NB4 (cell line): ENCODE results near the gene PTPN5.
A peak's percentile ranks its signal among the peaks of the same experiment; 100 is the strongest.

Source experiments
- DNase-seq: peaks from one replicate; pipeline ENCODE4 v3.0.0; 2010; ENCODE audit warnings: low read depth
- H3K4me3 ChIP-seq: one replicate; pipeline ENCODE4 v1.5.1; 2011; ENCODE audit warnings: mild to moderate bottlenecking, low read depth, low read length, moderate library complexity
- MYC ChIP-seq: IDR thresholded peaks from 2 replicates; pipeline ENCODE4 v1.6.1; 2011; ENCODE audit warnings: low read depth, low read length
- POLR2A ChIP-seq: IDR thresholded peaks from 2 replicates; pipeline ENCODE4 v1.6.1; 2011; ENCODE audit warnings: mild to moderate bottlenecking; ENCODE audit not compliant: insufficient read length; ENCODE audit errors: extremely low read depth
- TF ChIP-seq, protein P1 (sequence below): IDR thresholded peaks from 2 replicates; pipeline ENCODE4 v1.6.1; 2011; ENCODE audit warnings: low read depth, low read length
- TF ChIP-seq, protein P2 (sequence below): IDR thresholded peaks from one replicate; pipeline ENCODE4 v1.5.1; 2012; ENCODE audit warnings: low read depth, low read length

PTPN5 gene

DNA sequence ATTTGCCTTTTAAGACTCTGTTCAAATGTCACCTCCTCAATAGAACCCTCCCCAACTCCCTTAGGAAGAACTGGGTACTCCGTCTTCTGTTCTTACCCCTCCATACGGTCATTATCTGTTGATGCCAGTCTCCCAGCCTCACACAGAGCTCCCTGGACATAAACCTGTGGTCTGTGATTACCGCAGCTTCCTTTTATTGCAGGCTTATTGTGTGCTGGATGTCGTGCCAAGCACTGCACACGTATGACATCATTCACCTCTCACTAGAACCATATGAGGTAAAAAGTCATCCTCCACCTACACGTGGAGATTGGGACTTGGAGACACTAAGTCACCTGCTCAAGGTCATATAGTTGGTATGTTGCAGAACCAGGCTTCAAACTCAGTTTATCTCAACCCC lies 15.3 kb downstream of the PTPN5 start:
- DNase-seq = peak; percentile 47
- TF ChIP-seq POLR2A (no peak), MYC (no peak)
- TF ChIP-seq, protein P1, sequence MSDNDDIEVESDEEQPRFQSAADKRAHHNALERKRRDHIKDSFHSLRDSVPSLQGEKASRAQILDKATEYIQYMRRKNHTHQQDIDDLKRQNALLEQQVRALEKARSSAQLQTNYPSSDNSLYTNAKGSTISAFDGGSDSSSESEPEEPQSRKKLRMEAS = no peak
- TF ChIP-seq, protein P2, sequence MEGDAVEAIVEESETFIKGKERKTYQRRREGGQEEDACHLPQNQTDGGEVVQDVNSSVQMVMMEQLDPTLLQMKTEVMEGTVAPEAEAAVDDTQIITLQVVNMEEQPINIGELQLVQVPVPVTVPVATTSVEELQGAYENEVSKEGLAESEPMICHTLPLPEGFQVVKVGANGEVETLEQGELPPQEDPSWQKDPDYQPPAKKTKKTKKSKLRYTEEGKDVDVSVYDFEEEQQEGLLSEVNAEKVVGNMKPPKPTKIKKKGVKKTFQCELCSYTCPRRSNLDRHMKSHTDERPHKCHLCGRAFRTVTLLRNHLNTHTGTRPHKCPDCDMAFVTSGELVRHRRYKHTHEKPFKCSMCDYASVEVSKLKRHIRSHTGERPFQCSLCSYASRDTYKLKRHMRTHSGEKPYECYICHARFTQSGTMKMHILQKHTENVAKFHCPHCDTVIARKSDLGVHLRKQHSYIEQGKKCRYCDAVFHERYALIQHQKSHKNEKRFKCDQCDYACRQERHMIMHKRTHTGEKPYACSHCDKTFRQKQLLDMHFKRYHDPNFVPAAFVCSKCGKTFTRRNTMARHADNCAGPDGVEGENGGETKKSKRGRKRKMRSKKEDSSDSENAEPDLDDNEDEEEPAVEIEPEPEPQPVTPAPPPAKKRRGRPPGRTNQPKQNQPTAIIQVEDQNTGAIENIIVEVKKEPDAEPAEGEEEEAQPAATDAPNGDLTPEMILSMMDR = no peak
- H3K4me3 ChIP-seq = no peak overlapping the region

DNA sequence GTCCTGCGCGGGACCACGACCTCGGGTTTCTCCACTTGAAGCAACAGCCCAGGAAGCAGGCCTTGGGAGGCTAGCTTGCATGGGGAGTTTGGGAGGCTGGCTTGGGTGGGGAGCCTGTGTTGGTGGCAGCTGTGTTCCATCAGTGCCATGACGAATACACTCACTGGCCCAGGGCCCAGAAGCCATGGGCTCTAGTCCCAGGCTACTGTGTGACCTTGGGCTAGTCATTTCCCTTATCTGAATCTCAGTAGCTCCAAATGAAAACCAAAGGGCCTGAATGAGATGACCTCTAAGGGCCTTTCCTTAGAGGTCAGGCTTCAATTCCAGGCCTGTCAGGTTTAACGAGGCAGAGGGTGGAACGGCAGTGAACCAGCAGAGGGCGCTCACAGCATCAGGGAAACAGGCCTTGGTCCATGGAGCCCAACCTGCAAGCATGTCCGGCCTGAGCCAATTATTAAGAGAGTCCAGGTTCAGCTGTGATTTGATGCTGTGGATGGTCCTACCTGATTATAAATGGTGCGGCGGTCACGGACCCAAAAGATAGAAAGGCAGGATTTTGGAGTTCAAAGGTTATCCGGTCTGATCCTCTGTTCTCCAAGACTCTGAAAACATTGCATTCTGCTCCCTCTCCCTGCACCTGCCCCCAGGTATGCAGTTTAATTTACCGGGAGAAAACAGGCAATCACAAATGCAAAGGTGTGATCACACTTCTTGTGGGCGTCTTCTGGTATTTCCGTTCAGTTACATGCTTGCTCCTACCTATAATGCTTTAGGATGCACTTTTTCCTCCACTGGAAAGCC lies 15.9 kb downstream of the PTPN5 start:
- DNase-seq = peak; percentile 66
- TF ChIP-seq, protein P2 = peak; percentile 85
- TF ChIP-seq POLR2A = no peak

DNA sequence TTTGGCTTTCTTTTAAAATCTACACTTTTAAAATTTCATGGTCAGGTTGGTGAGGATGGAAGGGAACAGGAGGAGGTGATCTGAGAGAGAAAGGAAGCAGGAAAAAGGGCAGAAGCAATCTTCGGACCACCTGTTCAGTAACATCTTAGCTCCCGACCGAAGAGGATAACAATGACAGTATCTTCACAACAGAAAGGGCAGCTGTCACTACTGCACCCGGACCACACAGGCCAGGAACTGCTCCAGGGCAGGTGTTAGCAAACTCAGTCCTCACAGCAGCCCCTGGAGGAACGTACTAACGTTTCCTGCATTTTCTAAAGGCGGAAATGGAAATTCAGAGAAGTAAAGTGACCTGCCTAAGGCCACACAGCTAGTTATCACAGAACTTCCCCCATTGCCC lies 16.8 kb downstream of the PTPN5 start:
- DNase-seq = no peak
- TF ChIP-seq, protein P1 = no peak
- TF ChIP-seq POLR2A = no peak
- TF ChIP-seq, protein P2 = no peak
- no peak for TF ChIP-seq MYC

More for the DNA sequence above, 15.9 kb downstream of the PTPN5 start:
- H3K4me3 ChIP-seq = no peak overlapping the region

DNA sequence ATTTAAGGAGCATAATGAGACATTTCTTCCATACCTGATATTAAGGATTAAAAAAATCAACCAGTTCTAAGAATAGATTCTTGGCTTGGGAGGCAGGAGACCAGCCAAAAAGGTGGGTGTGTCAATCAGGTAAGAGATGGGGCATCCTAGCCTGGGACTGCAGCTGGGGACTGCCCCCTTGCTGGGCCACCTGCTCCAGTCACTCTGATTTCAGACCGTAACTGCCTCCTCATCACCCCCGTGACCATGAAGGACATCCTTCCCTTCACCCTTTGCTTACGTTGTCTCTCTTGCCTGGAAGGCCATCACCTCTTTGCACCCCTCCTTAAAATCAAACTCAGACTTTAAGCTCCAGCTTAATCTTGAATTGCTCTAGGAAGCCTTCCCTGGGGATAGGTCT lies 17.9 kb downstream of the PTPN5 start:
- no peak for DNase-seq
- TF ChIP-seq MYC = no peak
- TF ChIP-seq, protein P2 = no peak
- TF ChIP-seq, protein P1 = no peak
- TF ChIP-seq POLR2A = no peak

More for the DNA sequence above, 16.8 kb downstream of the PTPN5 start:
- no peak overlapping the region for H3K4me3 ChIP-seq

DNA sequence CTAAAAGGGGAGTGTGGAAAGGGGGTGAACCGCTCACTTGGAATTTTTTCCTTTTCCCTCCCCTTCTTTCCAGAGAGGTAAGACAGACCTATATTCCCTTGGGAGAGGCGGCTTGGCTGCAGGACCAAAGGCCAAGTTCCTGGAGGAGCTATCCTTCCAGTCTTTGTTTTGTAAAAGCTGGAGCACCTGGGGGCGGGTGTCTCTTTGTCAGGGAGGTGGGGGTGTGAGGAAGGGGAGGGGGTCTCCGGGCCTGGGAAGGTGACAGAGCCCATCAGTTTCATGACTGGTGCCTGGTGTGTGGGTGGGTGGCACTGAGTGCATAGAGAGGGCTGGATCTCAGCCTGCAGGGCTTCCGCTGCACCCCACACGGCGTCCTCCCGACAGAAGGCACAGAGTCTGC lies 18.5 kb downstream of the PTPN5 start:
- no peak for TF ChIP-seq MYC
- TF ChIP-seq, protein P2 = no peak
- TF ChIP-seq, protein P1 = no peak
- TF ChIP-seq POLR2A = no peak

More for the DNA sequence above, 17.9 kb downstream of the PTPN5 start:
- no peak overlapping the region for H3K4me3 ChIP-seq

More for the DNA sequence above, 18.5 kb downstream of the PTPN5 start:
- no peak overlapping the region for H3K4me3 ChIP-seq
- no peak for DNase-seq
